Keratinocyte (primary cell): Measurements from ENCODE around the gene PYY. TPM values are rescaled to one million over a fixed set of nuclear protein-coding genes. Genes with fewer than 3 reads are reported as not detected.
A peak's percentile ranks its signal among the peaks of the same experiment; 100 is the strongest.

Experiments
- DNase-seq: peaks from one replicate; pipeline ENCODE4 v3.0.0-alpha.2; 2011; ENCODE audit warnings: low read depth, missing footprints, low spot score
- FAIRE-seq: peaks from 2 replicates; lab custom pipeline; 2011; peaks lifted over from hg19 to GRCh38; lab: Jason Lieb, UNC
- H2AFZ ChIP-seq: 2 replicates; pipeline ENCODE4 v1.6.0; 2012; ENCODE audit warnings: low read length, control low read depth, inconsistent platforms; ENCODE audit not compliant: control insufficient read depth
- H3K27ac ChIP-seq: 2 replicates; pipeline ENCODE4 v1.5.1; 2011; ENCODE audit warnings: low read length; ENCODE audit not compliant: control insufficient read depth, insufficient read depth
- H3K27me3 ChIP-seq: 3 replicates; pipeline ENCODE4 v1.6.0; 2011; ENCODE audit warnings: low read length; ENCODE audit not compliant: control insufficient read depth, insufficient read depth; ENCODE audit errors: extremely low read depth
- H3K36me3 ChIP-seq, 2 experiments: 2 replicates in 1 of 2; 3 replicates in 1 of 2; pipeline ENCODE4 v1.5.1; 2011; ENCODE audit warnings: low read length in 2 of 2, mild to moderate bottlenecking in 1 of 2; ENCODE audit not compliant: control insufficient read depth in 2 of 2, insufficient read depth in 2 of 2; ENCODE audit errors: extremely low read depth in 1 of 2
- H3K4me1 ChIP-seq: 3 replicates; pipeline ENCODE4 v1.5.1; 2011; ENCODE audit warnings: low read length; ENCODE audit not compliant: control insufficient read depth, insufficient read depth; ENCODE audit errors: extremely low read depth
- H3K4me2 ChIP-seq: 3 replicates; pipeline ENCODE4 v1.6.0; 2011; ENCODE audit warnings: low read depth, low read length; ENCODE audit not compliant: control insufficient read depth, insufficient read depth; ENCODE audit errors: extremely low read depth
- H3K4me3 ChIP-seq, 3 experiments: fragments of 200-600 bp in 1 of 3; sonication (generic) in 1 of 3; 2 replicates in 2 of 3; 3 replicates in 1 of 3; pipeline ENCODE4 v1.5.1; 2011 to 2016; ENCODE audit warnings: low read length in 3 of 3, mild to moderate bottlenecking in 3 of 3, control low read depth in 2 of 3, inconsistent platforms in 1 of 3, low read depth in 1 of 3, mixed read lengths in 1 of 3, mixed run types in 1 of 3, moderate library complexity in 1 of 3; ENCODE audit not compliant: control insufficient read depth in 2 of 3, insufficient read depth in 2 of 3; ENCODE audit errors: extremely low read depth in 1 of 3
- H3K79me2 ChIP-seq: 2 replicates; pipeline ENCODE4 v1.6.0; 2012; ENCODE audit warnings: low read length; ENCODE audit not compliant: control insufficient read depth, insufficient read depth
- H3K9ac ChIP-seq: 3 replicates; pipeline ENCODE4 v1.6.0; 2011; ENCODE audit warnings: low read length; ENCODE audit not compliant: control insufficient read depth, insufficient read depth; ENCODE audit errors: extremely low read depth
- H3K9me1 ChIP-seq: 3 replicates; pipeline ENCODE4 v1.6.0; 2011; ENCODE audit warnings: low read length; ENCODE audit not compliant: control insufficient read depth, insufficient read depth; ENCODE audit errors: extremely low read depth
- H3K9me3 ChIP-seq: 2 replicates; pipeline ENCODE4 v1.5.1; 2012; ENCODE audit warnings: low read depth, low read length; ENCODE audit not compliant: control insufficient read depth
- H4K20me1 ChIP-seq: 3 replicates; pipeline ENCODE4 v1.6.0; 2011; ENCODE audit warnings: low read length; ENCODE audit not compliant: control insufficient read depth, insufficient read depth; ENCODE audit errors: extremely low read depth
- CTCF ChIP-seq, 3 experiments: IDR thresholded peaks in 1 of 3; conservative IDR thresholded peaks in 1 of 3; optimal IDR thresholded peaks in 1 of 3; 2 replicates in 2 of 3; 3 replicates in 1 of 3; pipeline versions ENCODE3 to v1.5.1; 2011; ENCODE audit warnings: low read length in 3 of 3, mild to moderate bottlenecking in 3 of 3, moderate library complexity in 2 of 3, control low read depth in 1 of 3, inconsistent platforms in 1 of 3; ENCODE audit not compliant: insufficient read depth in 2 of 3; ENCODE audit errors: extremely low read depth in 1 of 3
- EZH2 ChIP-seq: IDR thresholded peaks from one replicate; pipeline ENCODE4 v1.6.1; 2012; ENCODE audit warnings: inconsistent platforms, mild to moderate bottlenecking, low read length, moderate library complexity
- dilution Hi-C: fragments of 300-500 bp; cut with MboI; formaldehyde crosslinking; loops from one replicate; pipeline ENCODE4 v1.7.0; 2020; ENCODE audit warnings: low sequenced_read_pairs; ENCODE audit not compliant: extremely low pct_ligation_motif_present
- polyA plus RNA-seq, 5 experiments: library from polyadenylated mRNA; depleted of rRNA in 3 of 5; stranded (reverse) in 3 of 5; stranded (forward) in 1 of 5; unstranded in 1 of 5; fragments of >200 nt; gene quantifications; 1 replicate in 1 of 5; 2 replicates in 3 of 5; 3 replicates in 1 of 5; pipeline versions ENCODE4 v1.2.1 to v1.2.3, GENCODE V29; 2011 to 2012; ENCODE audit warnings: missing spikeins in 2 of 5, low read depth in 1 of 5, low replicate concordance in 1 of 5

The PYY gene
- polyA plus RNA-seq, 1 donor (not counting 4 experiments of a cell fraction or from before 2014, with no cell fraction given) = not detected

- DNase-seq = no peak
- no peak overlapping the region for H3K4me2 ChIP-seq
- H3K27me3 ChIP-seq = peaks cover 24% of the 10 kb centered on the region
- H2AFZ ChIP-seq = no peak overlapping the region
- no peaks in the 10 kb centered on the region for H3K9me1 ChIP-seq
- FAIRE-seq = peak; percentile 13
- no peaks in the 10 kb centered on the region for H3K4me1 ChIP-seq
- dilution Hi-C loops = no loop called here
- H3K9ac ChIP-seq = no peak overlapping the region
- no peak overlapping the region for H3K4me3 ChIP-seq
- no peaks in the 10 kb centered on the region for H4K20me1 ChIP-seq
- H3K36me3 ChIP-seq = no peaks in the 10 kb centered on the region
- TF ChIP-seq CTCF (optimal IDR thresholded peaks at IDR 0.05 in 1 of 3, IDR thresholded peaks at IDR 0.05 in 1 of 3, conservative IDR thresholded peaks at IDR 0.05 in 1 of 3; ENCODE audit: extremely low read depth in 1 of 3, insufficient read depth in 2 of 3, low read length in 3 of 3) (no peak), EZH2 (no peak)
- no peaks in the 10 kb centered on the region for H3K9me3 ChIP-seq
- H3K79me2 ChIP-seq = no peaks in the 10 kb centered on the region
- no peak overlapping the region for H3K27ac ChIP-seq
Observed at GRCh38 chr17:43916385-43916784, 37.4 kb downstream of the PYY start.

DNA sequence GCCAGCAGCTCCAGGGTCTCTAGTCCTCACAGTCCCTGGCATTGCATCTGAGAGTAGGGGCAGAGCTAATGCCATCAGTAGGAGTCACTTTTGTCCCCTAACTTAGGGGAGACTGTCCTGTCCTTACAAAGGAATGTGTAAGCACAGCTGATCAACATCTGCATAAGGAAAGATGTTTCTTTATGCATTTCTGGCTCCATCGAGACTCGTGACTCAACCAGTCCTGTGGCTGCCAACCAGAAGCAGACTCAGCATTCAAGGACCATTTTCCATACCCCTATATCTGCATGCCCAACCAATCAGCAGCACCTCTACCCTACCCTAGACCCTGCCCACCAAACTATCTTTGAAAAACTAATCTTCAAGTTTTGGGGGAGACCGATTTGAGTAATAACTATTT lies 38.2 kb downstream of the PYY start:
- Histone ChIP-seq H2AFZ (no peak overlapping the region), H3K9me3 (no peaks in the 10 kb centered on the region), H3K27ac (no peak overlapping the region), H3K4me3 (no peak overlapping the region), H3K27me3 (peaks cover 24% of the 10 kb centered on the region), H3K9ac (no peak overlapping the region), H3K4me1 (no peaks in the 10 kb centered on the region), H3K36me3 (no peaks in the 10 kb centered on the region), H4K20me1 (no peaks in the 10 kb centered on the region), H3K9me1 (no peaks in the 10 kb centered on the region), H3K79me2 (no peaks in the 10 kb centered on the region), H3K4me2 (no peak overlapping the region)
- TF ChIP-seq CTCF (optimal IDR thresholded peaks at IDR 0.05 in 1 of 3, IDR thresholded peaks at IDR 0.05 in 1 of 3, conservative IDR thresholded peaks at IDR 0.05 in 1 of 3; ENCODE audit: extremely low read depth in 1 of 3, insufficient read depth in 2 of 3, low read length in 3 of 3) (no peak), EZH2 (no peak)
- no peak for DNase-seq
- no peak for FAIRE-seq
- dilution Hi-C loops = no loop called here
